D341Med (cell line): ENCODE measurements around the gene DCAF11.

Source experiments
- DNase-seq: peaks from one replicate; pipeline ENCODE4 v3.0.0; 2012; ENCODE audit warnings: low spot score

Gene DCAF11

GRCh38 chr14:24139272-24139934 is 24.8 kb downstream of the DCAF11 start:
- DNase-seq, result no peak

DNA sequence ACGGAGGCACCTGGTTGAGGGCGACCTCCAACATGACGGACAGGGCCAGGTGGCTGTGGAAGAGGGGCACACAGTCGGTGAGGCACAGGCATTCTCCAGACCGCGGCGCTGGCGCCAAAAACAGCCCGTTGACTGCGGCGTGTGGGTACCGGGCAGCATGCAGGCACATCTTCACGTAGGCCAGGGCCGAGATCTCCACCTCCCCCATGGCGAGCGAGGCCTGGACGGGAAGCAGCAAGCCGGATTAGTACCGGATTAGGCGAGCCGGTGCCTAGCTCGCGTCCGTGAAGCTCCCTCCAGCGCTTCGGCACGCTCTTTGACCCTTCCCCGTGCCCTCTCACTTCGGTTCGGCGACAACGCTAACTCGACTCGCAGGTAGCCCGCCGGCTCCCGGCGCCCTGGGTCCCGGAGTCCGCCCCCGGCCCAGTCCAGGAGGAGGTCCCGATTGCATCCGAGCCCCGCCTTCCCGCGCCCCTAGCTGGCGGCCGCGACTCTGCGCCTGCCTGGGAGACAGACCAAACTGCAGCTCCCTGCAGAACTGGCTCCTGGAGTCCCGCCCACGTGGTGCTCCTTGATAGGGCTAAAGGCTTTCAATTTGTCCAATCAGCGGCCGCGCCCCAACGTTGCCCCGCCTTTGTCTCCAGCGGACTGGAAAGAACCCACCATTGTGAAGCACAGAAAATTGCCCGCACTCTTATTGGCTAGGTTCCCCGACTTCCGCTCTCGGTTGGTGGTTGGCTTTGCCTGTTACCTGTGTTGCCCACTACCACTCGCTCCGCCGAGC is 26.7 kb downstream of the DCAF11 start, which contains the start of gene EMC9:
Gene EMC9 (minus strand): TSS at position 495 of the 784 bp plus-strand sequence. CDS start 287 bp downstream, at position 208.
- peak; percentile 93 for DNase-seq

- no peak for DNase-seq
Observed at GRCh38 chr14:24143511-24143910, 28.9 kb downstream of the DCAF11 start.

GRCh38 chr14:24144451-24144850 is 29.9 kb downstream of the DCAF11 start:
- DNase-seq, result no peak

- no peak for DNase-seq
Observed at GRCh38 chr14:24145219-24145618, 30.6 kb downstream of the DCAF11 start.

DNA sequence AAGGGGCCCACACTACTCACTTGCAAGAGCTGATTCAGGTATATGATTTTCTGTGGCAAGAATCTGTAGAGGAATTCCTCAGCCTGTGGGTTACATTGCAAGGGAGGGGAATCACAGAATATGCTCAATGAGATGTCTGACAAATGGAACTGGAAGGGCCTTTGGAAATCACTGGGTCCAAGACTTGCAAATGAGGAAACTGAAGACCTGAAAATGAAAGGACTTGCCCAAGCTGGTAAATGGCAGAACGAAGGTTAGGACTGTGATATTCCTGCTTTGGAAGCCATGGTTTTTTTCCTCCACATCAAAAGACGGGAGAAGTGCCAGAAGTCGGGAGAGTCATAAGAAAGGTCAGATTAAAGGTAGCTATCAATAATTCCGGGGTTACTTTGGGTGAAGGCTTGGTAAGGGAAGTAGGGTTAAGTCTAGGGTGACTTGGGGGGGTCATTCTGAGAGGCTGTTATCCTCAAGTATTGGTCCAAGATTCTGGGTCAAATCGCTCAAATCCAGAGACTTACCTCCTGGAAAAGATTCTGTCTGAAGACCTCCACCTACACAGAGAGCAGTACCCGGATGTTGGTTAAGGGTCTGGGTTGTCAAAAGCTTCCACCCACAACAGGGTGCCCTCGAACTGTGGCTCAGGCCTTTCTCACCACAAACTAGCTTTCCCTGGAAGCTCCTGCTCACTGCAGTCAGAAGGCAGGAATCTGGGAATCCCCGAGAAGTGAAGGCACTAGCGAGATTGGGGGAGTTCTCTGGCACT is 31.3 kb downstream of the DCAF11 start:
- DNase-seq, result no peak

DNA sequence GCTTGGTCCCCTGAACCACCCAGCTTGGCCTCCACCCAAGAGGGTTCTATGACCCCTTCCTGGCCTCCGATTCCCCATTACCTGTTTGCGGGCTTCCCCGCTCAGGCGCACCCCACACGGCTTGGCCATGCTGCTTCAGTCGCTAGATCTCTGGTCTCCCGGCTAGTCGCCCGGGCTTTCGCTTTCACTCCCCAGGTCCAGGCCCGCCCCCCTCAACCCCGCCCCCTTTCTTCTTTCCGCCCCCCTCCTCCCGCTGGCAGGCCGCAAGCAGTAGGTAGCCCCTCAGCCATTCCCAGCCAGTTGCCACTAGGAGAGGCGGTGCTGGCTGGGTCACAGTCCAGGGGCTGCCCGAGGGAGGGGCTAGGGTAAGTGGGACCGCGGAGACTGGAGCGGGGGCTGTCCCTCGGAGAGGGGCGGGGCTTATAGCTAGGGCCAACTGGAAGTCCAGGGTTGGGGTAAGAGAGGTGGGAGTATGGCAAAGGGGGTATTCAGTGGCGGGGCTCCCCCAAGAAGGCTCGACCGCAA is 31.9 kb downstream of the DCAF11 start, which contains the start of gene PSME2:
Gene PSME2 (minus strand): TSS at position 158 of the 525 bp plus-strand sequence. CDS start 29 bp downstream, at position 129.
- DNase-seq, result peak; percentile 94

GRCh38 chr14:24146978-24147760 is 32.6 kb downstream of the DCAF11 start, which contains the start of gene RNF31:
Gene RNF31 (plus strand): TSS chr14:24147498. CDS start chr14:24147699, 201 bp downstream.
- peak; percentile 95 for DNase-seq

- DNase-seq, result no peak
Observed at GRCh38 chr14:24147761-24148428, 33.3 kb downstream of the DCAF11 start.

DNA sequence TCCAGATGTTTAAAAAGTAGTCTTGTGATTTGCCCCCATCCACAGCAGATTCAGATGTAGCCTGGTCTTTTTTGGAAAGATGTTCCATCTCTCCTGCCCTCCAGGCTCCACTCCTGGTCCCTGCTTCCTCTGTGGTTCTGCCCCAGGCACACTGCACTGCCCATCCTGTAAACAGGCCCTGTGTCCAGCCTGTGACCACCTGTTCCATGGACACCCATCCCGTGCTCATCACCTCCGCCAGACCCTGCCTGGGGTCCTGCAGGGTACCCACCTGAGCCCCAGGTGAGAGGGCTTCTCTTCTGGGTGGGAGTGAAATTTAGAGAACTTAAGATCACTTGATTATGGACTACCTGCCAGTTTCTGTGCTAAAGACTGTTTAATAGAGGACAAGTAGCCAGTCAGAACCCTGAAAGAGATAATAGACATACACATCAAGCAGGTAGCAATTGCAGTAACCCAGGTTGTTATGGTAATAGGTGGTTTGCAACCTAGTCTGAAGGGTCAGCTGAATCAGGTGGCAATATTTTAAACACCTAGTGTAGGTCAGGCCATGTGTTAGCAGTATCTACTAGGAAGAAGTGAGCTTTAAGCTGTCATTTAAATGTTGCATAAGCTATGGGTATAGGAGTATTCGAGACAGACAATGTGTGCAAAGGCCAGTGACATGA is 34.9 kb downstream of the DCAF11 start:
- DNase-seq, result no peak

DNA sequence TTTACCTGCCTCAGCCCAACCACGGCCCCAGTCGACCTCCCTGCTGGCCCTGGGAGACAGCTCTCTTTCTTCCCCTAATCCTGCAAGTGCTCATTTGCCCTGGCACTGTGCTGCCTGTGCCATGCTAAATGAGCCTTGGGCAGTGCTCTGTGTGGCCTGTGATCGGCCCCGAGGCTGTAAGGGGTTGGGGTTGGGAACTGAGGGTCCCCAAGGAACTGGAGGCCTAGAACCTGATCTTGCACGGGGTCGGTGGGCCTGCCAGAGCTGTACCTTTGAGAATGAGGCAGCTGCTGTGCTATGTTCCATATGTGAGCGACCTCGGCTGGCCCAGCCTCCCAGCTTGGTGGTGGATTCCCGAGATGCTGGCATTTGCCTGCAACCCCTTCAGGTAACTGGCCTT is 35.5 kb downstream of the DCAF11 start:
- no peak for DNase-seq

GRCh38 chr14:24150567-24150966 is 36.0 kb downstream of the DCAF11 start:
- DNase-seq, result no peak

DNA sequence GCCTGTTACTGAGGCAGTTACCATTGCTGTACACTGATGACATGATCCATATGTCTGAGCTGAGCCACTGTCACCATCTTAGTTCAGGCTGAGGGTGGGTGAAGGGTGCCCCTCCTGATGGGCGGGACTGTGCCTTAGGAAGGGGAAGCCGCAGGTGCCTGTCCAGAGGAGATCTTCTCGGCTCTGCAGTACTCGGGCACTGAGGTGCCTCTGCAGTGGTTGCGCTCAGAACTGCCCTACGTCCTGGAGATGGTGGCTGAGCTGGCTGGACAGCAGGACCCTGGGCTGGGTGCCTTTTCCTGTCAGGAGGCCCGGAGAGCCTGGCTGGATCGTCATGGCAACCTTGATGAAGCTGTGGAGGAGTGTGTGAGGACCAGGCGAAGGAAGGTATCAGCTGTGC is 36.4 kb downstream of the DCAF11 start:
- no peak for DNase-seq

DNA sequence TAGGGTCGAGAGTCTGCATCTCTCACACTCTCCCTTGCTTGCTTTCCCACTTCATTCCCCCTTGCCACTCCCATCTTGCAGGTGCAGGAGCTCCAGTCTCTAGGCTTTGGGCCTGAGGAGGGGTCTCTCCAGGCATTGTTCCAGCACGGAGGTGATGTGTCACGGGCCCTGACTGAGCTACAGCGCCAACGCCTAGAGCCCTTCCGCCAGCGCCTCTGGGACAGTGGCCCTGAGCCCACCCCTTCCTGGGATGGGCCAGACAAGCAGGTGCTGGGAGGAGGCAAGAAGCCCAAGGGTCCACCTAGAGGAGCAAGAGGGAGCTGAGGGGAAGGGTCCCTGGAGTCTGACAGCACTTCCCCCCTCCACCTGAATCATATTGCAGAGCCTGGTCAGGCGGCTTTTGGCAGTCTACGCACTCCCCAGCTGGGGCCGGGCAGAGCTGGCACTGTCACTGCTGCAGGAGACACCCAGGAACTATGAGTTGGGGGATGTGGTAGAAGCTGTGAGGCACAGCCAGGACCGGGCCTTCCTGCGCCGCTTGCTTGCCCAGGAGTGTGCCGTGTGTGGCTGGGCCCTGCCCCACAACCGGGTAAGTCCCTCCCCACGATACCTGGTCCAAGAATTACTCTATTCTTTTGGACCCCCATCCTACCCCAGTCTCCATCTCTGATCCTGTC is 37.0 kb downstream of the DCAF11 start:
- DNase-seq, result no peak

DNA sequence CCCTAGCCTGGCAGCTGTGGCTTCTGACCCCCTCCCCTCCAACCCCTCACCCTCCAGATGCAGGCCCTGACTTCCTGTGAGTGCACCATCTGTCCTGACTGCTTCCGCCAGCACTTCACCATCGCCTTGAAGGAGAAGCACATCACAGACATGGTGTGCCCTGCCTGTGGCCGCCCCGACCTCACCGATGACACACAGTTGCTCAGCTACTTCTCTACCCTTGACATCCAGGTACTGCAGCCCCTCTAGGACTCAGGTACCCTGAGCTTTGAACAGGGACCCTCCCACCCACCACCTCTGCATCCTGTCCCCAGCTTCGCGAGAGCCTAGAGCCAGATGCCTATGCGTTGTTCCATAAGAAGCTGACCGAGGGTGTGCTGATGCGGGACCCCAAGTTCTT is 40.5 kb downstream of the DCAF11 start:
- DNase-seq, result no peak

- DNase-seq, result no peak
Observed at GRCh38 chr14:24156840-24157239, 42.3 kb downstream of the DCAF11 start.

GRCh38 chr14:24157331-24157730 is 42.8 kb downstream of the DCAF11 start:
- no peak for DNase-seq

DNA sequence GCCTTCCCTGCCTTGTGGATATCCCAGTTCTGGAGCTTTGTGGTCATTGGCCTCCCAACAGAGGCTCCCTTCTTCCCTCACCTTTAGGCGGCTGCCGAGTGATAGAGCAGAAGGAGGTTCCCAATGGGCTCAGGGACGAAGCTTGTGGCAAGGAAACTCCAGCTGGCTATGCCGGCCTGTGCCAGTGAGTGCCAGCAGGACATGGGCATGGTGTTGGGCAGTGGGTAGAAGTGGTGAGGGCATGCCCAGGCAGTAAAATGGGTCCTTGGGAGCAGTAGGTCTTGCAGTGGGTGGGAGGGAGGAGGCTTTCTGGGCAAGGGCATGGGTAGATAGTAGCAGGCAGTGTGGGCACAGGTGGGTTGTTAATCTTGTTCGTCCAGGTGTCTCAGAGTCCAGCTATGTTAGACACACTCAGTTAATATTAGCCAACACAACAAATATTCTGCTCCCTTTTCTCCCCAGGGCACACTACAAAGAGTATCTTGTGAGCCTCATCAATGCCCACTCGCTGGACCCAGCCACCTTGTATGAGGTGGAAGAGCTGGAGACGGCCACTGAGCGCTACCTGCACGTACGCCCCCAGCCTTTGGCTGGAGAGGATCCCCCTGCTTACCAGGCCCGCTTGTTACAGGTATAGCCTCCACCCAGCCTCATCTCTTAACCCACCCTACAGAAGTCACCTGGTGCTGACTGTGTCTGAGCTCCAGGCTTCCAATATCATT is 45.4 kb downstream of the DCAF11 start:
- no peak for DNase-seq

- DNase-seq, result no peak
Observed at GRCh38 chr14:24160499-24160849, 45.9 kb downstream of the DCAF11 start.
